ENCODE measurements around the gene SART3. TPM values are rescaled to one million over a fixed set of nuclear protein-coding genes. Genes with fewer than 3 reads are reported as not detected.

Gene SART3
- total and polyA plus RNA-seq, 4 donors, result 49.7 to 55.9 (median 52.6) TPM

DNA sequence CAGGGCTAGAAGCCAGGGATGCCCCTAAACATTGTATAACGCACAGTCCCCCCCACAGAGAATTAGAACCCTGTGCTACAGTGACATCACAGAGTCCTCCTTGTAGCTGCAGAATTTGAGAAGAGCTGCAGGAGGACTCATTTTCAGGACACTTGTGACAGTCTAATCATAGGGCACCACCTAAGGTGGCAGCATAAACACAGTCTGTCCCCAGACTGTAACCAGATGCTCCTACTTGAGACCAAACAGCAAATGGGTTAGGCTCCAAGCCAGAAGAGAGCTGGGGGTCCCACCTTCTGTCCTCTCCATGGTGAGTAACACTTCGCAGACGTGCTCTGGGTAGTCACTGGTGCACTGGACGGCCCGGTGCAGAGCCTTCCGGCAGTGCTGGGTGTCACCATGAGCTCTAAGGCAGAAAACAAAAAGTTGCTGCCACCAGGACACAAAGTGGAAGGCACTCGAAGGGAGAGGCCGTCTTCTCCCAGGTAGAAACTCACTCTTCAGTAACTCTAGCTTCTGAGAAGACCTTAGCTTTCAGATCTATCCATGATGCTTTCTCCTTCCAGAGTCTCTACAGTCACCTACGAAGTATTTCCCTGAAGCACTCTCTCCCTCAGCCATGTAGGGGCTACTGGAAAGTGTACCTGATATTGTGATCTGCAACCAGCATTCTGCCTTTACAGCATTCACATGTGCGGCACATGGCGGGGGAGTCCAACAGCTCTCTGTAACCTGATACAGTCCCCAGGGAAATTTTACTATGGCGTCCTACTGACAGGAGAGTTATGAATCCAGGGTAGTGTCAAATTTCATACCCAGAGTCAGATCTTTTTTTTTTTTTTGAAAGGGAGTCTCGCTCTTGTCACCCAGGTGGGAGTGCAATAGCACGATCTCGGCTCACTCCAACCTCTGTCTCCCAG, 28.8 kb downstream of the SART3 start:
- Histone ChIP-seq H3K27me3 (ENCODE audit: control insufficient read depth, insufficient read depth, low read length) (no peaks in the 10 kb centered on the region), H3K9me3 (ENCODE audit: control insufficient read depth, insufficient read depth, low read length) (no peaks in the 10 kb centered on the region), H3K4me3 (ENCODE audit: low read depth, low read length) (no peak overlapping the region), H3K4me1 (ENCODE audit: control insufficient read depth, insufficient read depth, low read length) (no peaks in the 10 kb centered on the region), H3K27ac (ENCODE audit: low read depth, low read length) (no peak overlapping the region), H3K36me3 (ENCODE audit: control insufficient read depth, insufficient read depth, low read length) (peaks cover 55% of the 10 kb centered on the region)
- peak in 1 of 6 donors; percentile 32 for DNase-seq (ENCODE audit: low read depth in 4 of 6, low spot score in 6 of 6)
- 96% methylated on average over 9 of the region's 15 CpGs for WGBS (ENCODE audit: insufficient coverage)

DNA sequence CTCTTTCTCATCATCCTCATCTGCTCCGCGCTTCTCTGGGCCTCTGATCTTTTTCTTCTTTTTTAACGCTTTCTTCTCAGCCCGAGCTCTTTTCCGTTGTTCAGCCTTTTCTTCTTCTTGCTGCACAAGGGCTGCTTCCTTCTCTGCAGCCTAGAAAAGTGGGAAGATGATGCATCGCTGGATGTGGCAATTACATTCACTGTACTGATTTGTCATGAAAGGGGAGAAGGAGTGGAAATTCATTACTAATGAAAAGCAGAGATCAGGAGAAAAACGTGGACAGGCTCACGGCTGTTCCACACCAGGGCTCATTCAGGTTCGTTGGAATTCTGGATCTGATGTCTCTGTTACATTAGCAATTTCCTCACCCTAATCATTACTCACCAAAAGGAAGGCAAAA, 30.8 kb downstream of the SART3 start:
- peaks cover 63% of the 10 kb centered on the region for H3K36me3 ChIP-seq (ENCODE audit: control insufficient read depth, insufficient read depth, low read length)
- no peaks in the 10 kb centered on the region for H3K9me3 ChIP-seq (ENCODE audit: control insufficient read depth, insufficient read depth, low read length)
- no peaks in the 10 kb centered on the region for H3K4me1 ChIP-seq (ENCODE audit: control insufficient read depth, insufficient read depth, low read length)
- H3K27me3 ChIP-seq (ENCODE audit: control insufficient read depth, insufficient read depth, low read length), result no peaks in the 10 kb centered on the region
- no peak overlapping the region for H3K27ac ChIP-seq (ENCODE audit: low read depth, low read length)
- DNase-seq (ENCODE audit: low read depth in 4 of 6, low spot score in 6 of 6), result no peak
- H3K4me3 ChIP-seq (ENCODE audit: low read depth, low read length), result no peak overlapping the region
- 100% methylated on average over 3 of the region's 9 CpGs for WGBS (ENCODE audit: insufficient coverage)

DNA sequence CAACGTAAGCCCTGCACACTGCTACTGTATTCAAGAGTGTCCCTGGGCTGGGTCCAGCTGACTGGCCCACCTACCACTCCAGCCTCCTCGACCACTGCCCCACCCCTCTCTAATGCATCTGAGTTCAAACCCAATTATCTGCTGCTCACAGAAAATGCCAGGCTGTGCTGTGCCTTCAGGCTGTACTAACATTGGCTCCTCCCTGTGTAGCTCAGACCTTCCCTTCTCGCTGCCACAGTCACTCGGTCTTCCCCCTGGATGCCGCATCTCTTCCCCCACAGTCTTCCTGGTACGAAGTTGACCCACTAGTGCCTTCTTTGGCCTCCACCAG, 33.8 kb downstream of the SART3 start:
- H3K27me3 ChIP-seq (ENCODE audit: control insufficient read depth, insufficient read depth, low read length), result no peaks in the 10 kb centered on the region
- no peak overlapping the region for H3K27ac ChIP-seq (ENCODE audit: low read depth, low read length)
- no peak overlapping the region for H3K4me3 ChIP-seq (ENCODE audit: low read depth, low read length)
- no peaks in the 10 kb centered on the region for H3K4me1 ChIP-seq (ENCODE audit: control insufficient read depth, insufficient read depth, low read length)
- DNase-seq (ENCODE audit: low read depth in 4 of 6, low spot score in 6 of 6), result no peak
- peaks cover 80% of the 10 kb centered on the region for H3K36me3 ChIP-seq (ENCODE audit: control insufficient read depth, insufficient read depth, low read length)
- WGBS (ENCODE audit: insufficient coverage), result 56% methylated on average over 6 of the region's 6 CpGs
- no peaks in the 10 kb centered on the region for H3K9me3 ChIP-seq (ENCODE audit: control insufficient read depth, insufficient read depth, low read length)

DNA sequence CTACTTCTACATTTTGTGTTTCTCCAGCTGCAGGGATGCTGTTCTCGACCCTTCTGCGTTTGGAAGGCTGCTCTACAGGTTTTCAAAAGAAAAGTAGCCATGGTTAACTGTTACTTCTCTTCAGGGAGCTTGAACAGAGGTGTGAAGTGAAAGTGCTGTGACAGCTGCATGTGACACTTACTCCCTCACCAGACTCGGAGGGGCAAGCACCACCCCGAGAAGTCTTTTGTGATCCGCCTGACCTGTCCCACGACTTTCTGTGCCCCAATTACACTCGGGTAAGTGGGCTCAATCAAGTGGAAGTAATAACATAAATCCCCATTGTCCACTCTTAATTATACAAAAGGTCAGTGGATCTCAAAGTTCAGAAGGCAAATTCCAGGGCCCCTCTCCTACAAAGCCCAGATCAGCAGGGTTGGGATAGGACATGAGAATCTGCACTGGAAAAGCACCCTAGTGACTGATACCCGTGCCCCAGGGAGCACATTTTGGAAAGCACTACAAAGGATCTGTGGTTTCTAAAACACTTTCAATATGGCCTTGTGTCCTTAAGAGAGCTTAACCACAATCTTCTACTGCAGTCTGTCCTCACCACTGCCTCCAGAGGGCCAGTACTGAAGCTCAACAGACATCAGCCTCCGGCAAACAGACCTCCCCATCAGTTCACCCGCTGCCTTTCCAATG, 34.3 kb downstream of the SART3 start:
- Histone ChIP-seq H3K27me3 (ENCODE audit: control insufficient read depth, insufficient read depth, low read length) (no peaks in the 10 kb centered on the region), H3K36me3 (ENCODE audit: control insufficient read depth, insufficient read depth, low read length) (peaks cover 79% of the 10 kb centered on the region), H3K9me3 (ENCODE audit: control insufficient read depth, insufficient read depth, low read length) (no peaks in the 10 kb centered on the region), H3K27ac (ENCODE audit: low read depth, low read length) (no peak overlapping the region), H3K4me3 (ENCODE audit: low read depth, low read length) (no peak overlapping the region), H3K4me1 (ENCODE audit: control insufficient read depth, insufficient read depth, low read length) (no peaks in the 10 kb centered on the region)
- DNase-seq (ENCODE audit: low read depth in 4 of 6, low spot score in 6 of 6), result no peak
- 36% methylated on average over 9 of the region's 10 CpGs for WGBS (ENCODE audit: insufficient coverage)

DNA sequence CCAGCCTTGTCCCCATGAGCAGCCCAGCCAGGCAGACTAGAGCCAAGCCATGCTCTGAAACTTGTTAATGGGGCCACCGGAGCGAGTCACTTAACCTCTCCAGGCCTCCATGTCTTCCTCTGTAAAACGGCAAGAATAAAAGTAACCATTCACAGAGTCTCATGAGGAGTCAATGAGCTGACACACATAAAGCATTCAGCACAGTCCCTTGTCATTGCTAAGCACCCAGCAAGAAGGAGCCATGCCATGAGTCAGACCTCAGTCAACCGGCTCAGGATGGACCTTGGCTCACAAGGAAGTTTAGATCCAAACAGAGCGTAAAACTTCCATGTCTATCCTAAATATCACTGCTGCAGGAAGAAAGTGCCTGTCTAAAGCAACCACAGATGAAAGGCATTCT, 35.3 kb downstream of the SART3 start:
- WGBS (ENCODE audit: insufficient coverage), result 64% methylated on average over 5 of the region's 5 CpGs
- no peak for DNase-seq (ENCODE audit: low read depth in 4 of 6, low spot score in 6 of 6)
- Histone ChIP-seq H3K9me3 (ENCODE audit: control insufficient read depth, insufficient read depth, low read length) (no peaks in the 10 kb centered on the region), H3K4me1 (ENCODE audit: control insufficient read depth, insufficient read depth, low read length) (no peaks in the 10 kb centered on the region), H3K36me3 (ENCODE audit: control insufficient read depth, insufficient read depth, low read length) (peaks cover 82% of the 10 kb centered on the region), H3K27me3 (ENCODE audit: control insufficient read depth, insufficient read depth, low read length) (no peaks in the 10 kb centered on the region), H3K27ac (ENCODE audit: low read depth, low read length) (no peak overlapping the region), H3K4me3 (ENCODE audit: low read depth, low read length) (no peak overlapping the region)

DNA sequence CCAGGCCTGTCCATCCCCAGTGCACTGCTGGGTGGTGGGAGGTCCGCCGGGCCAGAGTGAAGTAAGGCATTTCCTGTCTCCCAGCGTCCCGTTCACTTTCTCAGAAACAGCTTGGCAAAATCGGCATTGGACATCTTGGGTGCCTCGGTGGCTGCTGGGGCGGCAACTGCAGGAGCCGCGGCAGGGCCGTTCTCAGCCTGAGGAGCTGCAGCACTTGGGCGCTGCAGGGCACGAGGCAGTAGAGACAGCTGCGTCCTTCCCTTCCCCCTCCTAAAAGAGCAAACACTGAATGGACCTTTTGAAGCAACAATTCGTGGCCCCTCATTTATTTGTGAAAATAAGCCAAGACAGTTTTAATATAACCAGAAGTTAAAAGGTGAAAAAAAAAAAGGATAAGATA, 37.6 kb downstream of the SART3 start:
- no peak for DNase-seq (ENCODE audit: low read depth in 4 of 6, low spot score in 6 of 6)
- H3K9me3 ChIP-seq (ENCODE audit: control insufficient read depth, insufficient read depth, low read length), result no peaks in the 10 kb centered on the region
- H3K27ac ChIP-seq (ENCODE audit: low read depth, low read length), result no peak overlapping the region
- 88% methylated on average over 10 of the region's 14 CpGs for WGBS (ENCODE audit: insufficient coverage)
- H3K27me3 ChIP-seq (ENCODE audit: control insufficient read depth, insufficient read depth, low read length), result no peaks in the 10 kb centered on the region
- no peaks in the 10 kb centered on the region for H3K4me1 ChIP-seq (ENCODE audit: control insufficient read depth, insufficient read depth, low read length)
- no peak overlapping the region for H3K4me3 ChIP-seq (ENCODE audit: low read depth, low read length)
- H3K36me3 ChIP-seq (ENCODE audit: control insufficient read depth, insufficient read depth, low read length), result peaks cover 83% of the 10 kb centered on the region

DNA sequence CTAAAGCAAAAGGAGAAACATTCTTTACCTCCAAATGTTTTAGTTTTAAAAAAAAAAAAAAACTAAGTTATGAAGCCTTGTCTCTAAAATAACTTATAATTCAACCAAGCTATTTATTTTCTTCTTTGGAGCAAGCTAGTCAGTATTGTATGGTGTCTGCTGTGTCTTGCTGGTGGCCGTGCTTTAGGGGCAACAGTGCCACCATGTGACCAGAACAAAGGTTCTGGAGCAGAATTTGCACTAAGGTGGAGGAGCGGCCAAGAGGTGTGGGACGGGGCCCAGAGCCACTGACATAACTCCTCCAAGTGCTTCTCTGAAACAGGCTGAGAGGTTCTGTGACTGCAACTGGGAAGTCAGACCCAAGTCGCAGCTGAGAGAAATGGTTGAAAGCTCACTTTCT, 41.4 kb downstream of the SART3 start:
- Histone ChIP-seq H3K27ac (ENCODE audit: low read depth, low read length) (no peak overlapping the region), H3K4me1 (ENCODE audit: control insufficient read depth, insufficient read depth, low read length) (peaks cover 19% of the 10 kb centered on the region), H3K9me3 (ENCODE audit: control insufficient read depth, insufficient read depth, low read length) (no peaks in the 10 kb centered on the region), H3K36me3 (ENCODE audit: control insufficient read depth, insufficient read depth, low read length) (peaks cover 65% of the 10 kb centered on the region), H3K4me3 (ENCODE audit: low read depth, low read length) (no peak overlapping the region), H3K27me3 (ENCODE audit: control insufficient read depth, insufficient read depth, low read length) (no peaks in the 10 kb centered on the region)
- 54% methylated on average over 3 of the region's 4 CpGs for WGBS (ENCODE audit: insufficient coverage)
- DNase-seq (ENCODE audit: low read depth in 4 of 6, low spot score in 6 of 6), result peak in 2 of 6 donors; percentile 17 to 66

DNA sequence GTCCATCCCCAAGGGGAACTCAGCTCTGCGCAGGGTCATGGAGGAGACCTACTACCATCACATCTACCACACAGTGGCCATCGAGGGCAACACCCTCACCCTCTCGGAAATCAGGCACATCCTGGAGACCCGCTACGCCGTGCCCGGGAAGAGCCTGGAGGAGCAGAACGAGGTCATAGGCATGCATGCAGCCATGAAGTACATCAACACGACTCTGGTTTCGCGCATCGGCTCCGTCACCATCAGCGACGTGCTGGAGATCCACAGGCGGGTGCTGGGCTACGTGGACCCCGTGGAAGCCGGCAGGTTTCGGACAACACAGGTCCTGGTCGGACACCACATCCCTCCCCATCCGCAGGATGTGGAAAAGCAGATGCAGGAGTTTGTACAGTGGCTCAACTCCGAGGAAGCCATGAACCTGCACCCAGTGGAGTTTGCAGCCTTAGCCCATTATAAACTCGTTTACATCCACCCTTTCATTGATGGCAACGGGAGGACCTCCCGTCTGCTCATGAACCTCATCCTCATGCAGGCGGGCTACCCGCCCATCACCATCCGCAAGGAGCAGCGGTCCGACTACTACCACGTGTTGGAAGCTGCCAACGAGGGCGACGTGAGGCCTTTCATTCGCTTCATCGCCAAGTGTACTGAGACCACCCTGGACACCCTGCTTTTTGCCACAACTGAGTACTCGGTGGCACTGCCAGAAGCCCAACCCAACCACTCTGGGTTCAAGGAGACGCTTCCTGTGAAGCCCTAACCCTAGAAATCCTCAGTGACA, 42.1 kb downstream of the SART3 start:
- H3K36me3 ChIP-seq (ENCODE audit: control insufficient read depth, insufficient read depth, low read length), result peaks cover 59% of the 10 kb centered on the region
- H3K9me3 ChIP-seq (ENCODE audit: control insufficient read depth, insufficient read depth, low read length), result no peaks in the 10 kb centered on the region
- H3K27me3 ChIP-seq (ENCODE audit: control insufficient read depth, insufficient read depth, low read length), result no peaks in the 10 kb centered on the region
- no peak for DNase-seq (ENCODE audit: low read depth in 4 of 6, low spot score in 6 of 6)
- no peak overlapping the region for H3K27ac ChIP-seq (ENCODE audit: low read depth, low read length)
- H3K4me1 ChIP-seq (ENCODE audit: control insufficient read depth, insufficient read depth, low read length), result peaks cover 21% of the 10 kb centered on the region
- no peak overlapping the region for H3K4me3 ChIP-seq (ENCODE audit: low read depth, low read length)
- 93% methylated on average over 35 of the region's 39 CpGs for WGBS (ENCODE audit: insufficient coverage)

DNA sequence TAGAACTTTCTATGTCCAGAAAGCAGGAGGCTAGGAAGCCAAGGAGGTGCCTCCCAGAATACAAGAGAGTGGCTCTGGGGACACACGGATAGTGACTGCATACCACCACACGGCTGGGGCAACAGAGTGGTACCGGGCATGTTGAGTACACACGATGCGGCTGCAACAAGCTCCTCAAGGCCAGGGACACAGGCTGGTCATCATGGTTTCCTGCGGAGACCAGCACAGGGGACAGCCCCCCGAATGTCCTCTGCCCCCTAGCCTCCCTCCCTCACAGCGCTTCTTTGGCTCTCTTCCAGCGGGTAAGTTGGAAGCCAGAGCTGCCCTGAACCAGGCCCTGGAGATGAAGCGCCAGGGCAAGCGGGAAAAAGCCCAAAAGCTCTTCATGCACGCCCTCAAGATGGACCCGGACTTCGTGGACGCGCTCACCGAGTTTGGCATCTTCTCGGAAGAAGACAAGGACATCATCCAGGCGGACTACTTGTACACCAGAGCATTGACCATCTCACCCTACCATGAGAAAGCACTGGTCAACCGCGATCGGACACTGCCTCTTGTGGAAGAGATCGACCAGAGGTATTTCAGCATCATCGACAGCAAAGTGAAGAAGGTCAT, 42.8 kb downstream of the SART3 start:
- no peak overlapping the region for H3K27ac ChIP-seq (ENCODE audit: low read depth, low read length)
- DNase-seq (ENCODE audit: low read depth in 4 of 6, low spot score in 6 of 6), result no peak
- no peaks in the 10 kb centered on the region for H3K27me3 ChIP-seq (ENCODE audit: control insufficient read depth, insufficient read depth, low read length)
- H3K9me3 ChIP-seq (ENCODE audit: control insufficient read depth, insufficient read depth, low read length), result no peaks in the 10 kb centered on the region
- peaks cover 21% of the 10 kb centered on the region for H3K4me1 ChIP-seq (ENCODE audit: control insufficient read depth, insufficient read depth, low read length)
- no peak overlapping the region for H3K4me3 ChIP-seq (ENCODE audit: low read depth, low read length)
- H3K36me3 ChIP-seq (ENCODE audit: control insufficient read depth, insufficient read depth, low read length), result peaks cover 52% of the 10 kb centered on the region
- 96% methylated on average over 24 of the region's 24 CpGs for WGBS (ENCODE audit: insufficient coverage)

Data from spinal cord (tissue), 10 donors.